A549 (cell line): ENCODE measurements around the gene CA7. TPM values are rescaled to one million over a fixed set of nuclear protein-coding genes. Genes with fewer than 3 reads are reported as not detected.

Experiments used
- ATAC-seq, 2 experiments: fragments of 200-7000 bp in 1 of 2; fragments of >200 bp in 1 of 2; cut with Nextera tagmentation in 1 of 2; cut with Tn5 transposase in 1 of 2; 3 replicates each; pipeline versions ENCODE4 v1.8.0 to v1.9.1; 2018 to 2020; ENCODE audit warnings: mild to moderate bottlenecking in 1 of 2, moderate library complexity in 1 of 2
- CTCF ChIA-PET: fragments of 300-600 bp; sonication (Branson Sonifier 250); formaldehyde crosslinking; extraction: SDS; loops from one replicate; lab custom pipeline; 2021; ENCODE audit warnings: antibody characterized with exemption, inconsistent platforms; lab: Yijun Ruan, JAX
- POLR2A ChIA-PET: fragments of 350-600 bp; formaldehyde crosslinking; extraction: SDS; loops from one replicate; lab custom pipeline; 2021; ENCODE audit warnings: antibody characterized with exemption, inconsistent platforms; lab: Yijun Ruan, JAX
- DNase-seq, 2 experiments: peaks; one replicate each; pipeline versions ENCODE4 v3.0.0 to v3.0.0-alpha.2; 2011 to 2016; ENCODE audit warnings: low read depth in 1 of 2, low spot score in 1 of 2
- FAIRE-seq: peaks from 2 replicates; lab custom pipeline; 2011; peaks lifted over from hg19 to GRCh38; lab: Jason Lieb, UNC
- H3K27ac ChIP-seq, 2 experiments: fragments of >200 bp; sonication (Bioruptor Twin); formaldehyde crosslinking; 3 replicates each; pipeline ENCODE4 v1.5.1; 2016 to 2017
- H3K4me1 ChIP-seq: fragments of >200 bp; sonication (Bioruptor Twin); formaldehyde crosslinking; 3 replicates; pipeline ENCODE4 v1.6.1; 2016
- H3K4me2 ChIP-seq: fragments of >200 bp; sonication (Bioruptor Twin); formaldehyde crosslinking; 3 replicates; pipeline ENCODE4 v1.6.1; 2016
- H3K4me3 ChIP-seq: fragments of >200 bp; sonication (Bioruptor Twin); formaldehyde crosslinking; 3 replicates; pipeline ENCODE4 v1.5.1; 2016
- H3K9me3 ChIP-seq: fragments of >200 bp; sonication (Bioruptor Twin); formaldehyde crosslinking; 3 replicates; pipeline ENCODE4 v1.6.1; 2016
- BHLHE40 ChIP-seq: IDR thresholded peaks from 2 replicates; pipeline ENCODE4 v1.6.1; 2012; ENCODE audit warnings: low read depth, low read length, inconsistent platforms
- CBX2 ChIP-seq: fragments of 200-600 bp; sonication (generic); IDR thresholded peaks from 2 replicates; pipeline ENCODE4 v1.6.1; 2016; ENCODE audit warnings: low read depth, mild to moderate bottlenecking, borderline replicate concordance
- FOSB ChIP-seq: fragments of 250-450 bp; sonication (Bioruptor Pico); IDR thresholded peaks from 2 replicates; pipeline ENCODE4 v1.5.0; 2020; ENCODE audit warnings: mild to moderate bottlenecking, moderate library complexity
- FOSL2 ChIP-seq, 2 experiments: fragments of 450-650 bp in 1 of 2; fragments of >200 bp in 1 of 2; sonication (Bioruptor Twin) in 1 of 2; formaldehyde crosslinking; IDR thresholded peaks; 2 replicates each; pipeline versions ENCODE4 v1.5.0 to v1.6.1; 2016 to 2020; ENCODE audit warnings: mild to moderate bottlenecking in 1 of 2, moderate library complexity in 1 of 2
- FOXS1 ChIP-seq: fragments of 250-450 bp; sonication (Bioruptor Pico); IDR thresholded peaks from 2 replicates; pipeline ENCODE4 v1.5.0; 2020; ENCODE audit warnings: mild to moderate bottlenecking, moderate library complexity
- GATA3 ChIP-seq: IDR thresholded peaks from 2 replicates; pipeline ENCODE4 v1.6.1; 2012; ENCODE audit warnings: borderline replicate concordance
- HDAC2 ChIP-seq: fragments of 200-600 bp; sonication (generic); IDR thresholded peaks from 2 replicates; pipeline ENCODE4 v1.6.1; 2016
- HOXA7 ChIP-seq: fragments of 250-450 bp; sonication (Bioruptor Pico); IDR thresholded peaks from 2 replicates; pipeline ENCODE4 v1.5.0; 2020; ENCODE audit warnings: mild to moderate bottlenecking, moderate library complexity
- KDM1A ChIP-seq: fragments of 200-600 bp; sonication (generic); IDR thresholded peaks from 2 replicates; pipeline ENCODE4 v1.6.1; 2016; ENCODE audit warnings: low read depth, mild to moderate bottlenecking
- MAFK ChIP-seq: fragments of 450-650 bp; IDR thresholded peaks from 2 replicates; pipeline ENCODE4 v1.6.1; 2014; ENCODE audit not compliant: partially characterized antibody
- MYC ChIP-seq: IDR thresholded peaks from 2 replicates; pipeline ENCODE4 v1.6.1; 2012; ENCODE audit warnings: mild to moderate bottlenecking, inconsistent platforms, low read length, improper control_type of control experiment, borderline replicate concordance
- NPAS2 ChIP-seq: fragments of 250-450 bp; sonication (Bioruptor Pico); IDR thresholded peaks from 2 replicates; pipeline ENCODE4 v1.8.0; 2022; ENCODE audit warnings: mild to moderate bottlenecking, moderate library complexity, borderline replicate concordance
- POLR2AphosphoS2 ChIP-seq: conservative IDR thresholded peaks from 2 replicates; pipeline ENCODE4 v1.6.1; 2012; ENCODE audit warnings: low read length, improper control_type of control experiment, inconsistent platforms
- RAD21 ChIP-seq, 2 experiments: fragments of >200 bp in 1 of 2; sonication (Bioruptor Twin) in 1 of 2; formaldehyde crosslinking in 1 of 2; IDR thresholded peaks in 1 of 2; conservative IDR thresholded peaks in 1 of 2; 2 replicates in 1 of 2; 3 replicates in 1 of 2; pipeline ENCODE4 v1.6.1; 2012 to 2018; ENCODE audit warnings: inconsistent platforms in 1 of 2
- REST ChIP-seq: fragments of 200-600 bp; sonication (generic); IDR thresholded peaks from 2 replicates; pipeline ENCODE4 v1.6.1; 2016; ENCODE audit warnings: antibody characterized with exemption, mild to moderate bottlenecking, moderate library complexity
- RNF2 ChIP-seq: fragments of 200-600 bp; sonication (generic); IDR thresholded peaks from 2 replicates; pipeline ENCODE4 v1.6.1; 2016; ENCODE audit warnings: low read depth, mild to moderate bottlenecking, antibody characterized with exemption, moderate library complexity, borderline replicate concordance
- SREBF2 ChIP-seq: fragments of 450-650 bp; IDR thresholded peaks from 2 replicates; pipeline ENCODE4 v1.6.1; 2014; ENCODE audit warnings: mild to moderate bottlenecking, moderate library complexity
- TP53 ChIP-seq: fragments of 250-450 bp; sonication (Bioruptor Pico); IDR thresholded peaks from 2 replicates; pipeline ENCODE4 v1.5.0; 2021; ENCODE audit warnings: mild to moderate bottlenecking, moderate library complexity
- ZFP36 ChIP-seq: fragments of 450-650 bp; IDR thresholded peaks from 2 replicates; pipeline ENCODE4 v1.6.1; 2014; ENCODE audit warnings: borderline replicate concordance; ENCODE audit not compliant: partially characterized antibody
- ZNF302 ChIP-seq: fragments of 250-450 bp; sonication (Bioruptor Pico); IDR thresholded peaks from 2 replicates; pipeline ENCODE4 v1.9.0; 2021; ENCODE audit warnings: inconsistent platforms, mild to moderate bottlenecking, moderate library complexity
- ZSCAN20 ChIP-seq: fragments of 250-450 bp; sonication (Bioruptor Pico); IDR thresholded peaks from 2 replicates; pipeline ENCODE4 v1.8.0; 2022; ENCODE audit warnings: mild to moderate bottlenecking, moderate library complexity
- WGBS: methylation state at CpG from one replicate; pipeline ENCODE4 v1.1.6; 2017; ENCODE audit errors: missing lambda C conversion rate; 5-methylcytosine and 5-hydroxymethylcytosine counted together
- polyA plus RNA-seq, 4 experiments: library from polyadenylated mRNA; depleted of rRNA in 3 of 4; stranded (reverse); fragments of >200 nt; fragmentation: RNase III in 1 of 4; extraction: RNeasy Plus Mini Kit Qiagen cat#74134 plus additional on column Dnase treatment in 1 of 4; gene quantifications; 2 replicates in 3 of 4; 3 replicates in 1 of 4; pipeline ENCODE4 v1.2.3, GENCODE V29; 2011 to 2017
- TF ChIP-seq, protein P1 (sequence below): IDR thresholded peaks from 2 replicates; pipeline ENCODE4 v1.6.1; 2012
- TF ChIP-seq, protein P2 (sequence below): IDR thresholded peaks from 2 replicates; pipeline ENCODE4 v1.6.1; 2012
- TF ChIP-seq, protein P3 (sequence below): fragments of 250-450 bp; sonication (Bioruptor Pico); IDR thresholded peaks from 2 replicates; pipeline ENCODE4 v1.5.0; 2021; ENCODE audit warnings: mild to moderate bottlenecking, moderate library complexity, borderline replicate concordance

Gene CA7
- polyA plus RNA-seq, 2 of the 4 experiments (the other 2 are of a cell fraction) = not detected

DNA sequence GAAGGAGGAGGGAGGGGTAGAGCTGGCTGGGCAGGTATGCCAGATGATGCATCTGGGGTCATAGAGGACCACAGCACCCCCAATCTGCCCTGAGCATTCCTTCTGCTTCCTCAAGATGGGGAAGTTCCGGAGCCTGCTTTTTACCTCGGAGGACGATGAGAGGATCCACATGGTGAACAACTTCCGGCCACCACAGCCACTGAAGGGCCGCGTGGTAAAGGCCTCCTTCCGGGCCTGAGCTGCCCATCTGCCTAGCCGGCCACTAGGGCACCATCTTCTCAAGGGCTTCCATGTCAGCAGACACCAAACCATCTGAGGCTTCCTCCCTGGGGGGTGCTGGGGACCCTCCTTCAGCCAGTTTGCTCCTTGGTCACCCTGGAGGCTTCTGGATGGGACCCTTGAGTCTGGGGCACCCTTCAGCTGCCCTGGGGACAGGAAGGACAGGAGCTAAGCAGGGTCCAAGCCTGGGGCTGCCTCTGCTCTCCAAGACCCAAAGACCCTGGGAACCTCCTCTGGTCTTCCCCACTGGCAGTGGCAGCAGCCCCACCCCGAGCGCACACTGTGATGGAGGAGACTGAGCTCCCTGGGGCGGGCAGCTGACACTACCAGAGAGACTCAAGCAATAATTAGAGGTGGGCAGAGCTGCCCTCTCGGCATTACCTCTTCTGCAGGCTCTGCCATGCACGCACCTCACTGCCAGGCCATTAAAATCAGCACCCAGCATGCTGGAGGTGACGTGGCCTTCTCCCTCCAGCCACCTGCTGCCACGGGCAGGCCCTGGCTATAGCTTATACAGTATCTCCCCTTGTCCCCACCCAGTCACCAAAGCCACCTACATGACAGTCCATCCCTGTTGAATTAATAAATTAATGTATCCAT lies 9.3 kb downstream of the CA7 start:
- FAIRE-seq (no peak), DNase-seq (no peak), ATAC-seq (no peak)
- no peak overlapping the region for H3K4me2 ChIP-seq
- no peaks in the 10 kb centered on the region for H3K4me1 ChIP-seq
- CTCF ChIA-PET = interaction anchor here (0.7 to 12.4 kb wide), 4 partner anchors 14 to 202 kb away, joined by 3 to 103 read pairs (median 47); partner anchors contain the start of gene NAE1
- POLR2A ChIA-PET = no interaction called here
- TF ChIP-seq, protein P1, sequence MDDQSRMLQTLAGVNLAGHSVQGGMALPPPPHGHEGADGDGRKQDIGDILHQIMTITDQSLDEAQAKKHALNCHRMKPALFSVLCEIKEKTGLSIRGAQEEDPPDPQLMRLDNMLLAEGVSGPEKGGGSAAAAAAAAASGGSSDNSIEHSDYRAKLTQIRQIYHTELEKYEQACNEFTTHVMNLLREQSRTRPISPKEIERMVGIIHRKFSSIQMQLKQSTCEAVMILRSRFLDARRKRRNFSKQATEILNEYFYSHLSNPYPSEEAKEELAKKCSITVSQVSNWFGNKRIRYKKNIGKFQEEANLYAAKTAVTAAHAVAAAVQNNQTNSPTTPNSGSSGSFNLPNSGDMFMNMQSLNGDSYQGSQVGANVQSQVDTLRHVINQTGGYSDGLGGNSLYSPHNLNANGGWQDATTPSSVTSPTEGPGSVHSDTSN = no peak
- TF ChIP-seq ZSCAN20 (CRISPR knock-in tag) (no peak), POLR2AphosphoS2 (no peak), BHLHE40 (no peak), RAD21 (conservative IDR thresholded peaks at IDR 0.05 in 1 of 2, IDR thresholded peaks at IDR 0.05 in 1 of 2) (no peak), FOXS1 (CRISPR knock-in tag) (no peak), MYC (no peak), NPAS2 (no peak)
- H3K27ac ChIP-seq = no peak overlapping the region
- WGBS = 68% methylated on average over 15 of the region's 15 CpGs
- H3K4me3 ChIP-seq = no peak overlapping the region
- H3K9me3 ChIP-seq = no peaks in the 10 kb centered on the region

DNA sequence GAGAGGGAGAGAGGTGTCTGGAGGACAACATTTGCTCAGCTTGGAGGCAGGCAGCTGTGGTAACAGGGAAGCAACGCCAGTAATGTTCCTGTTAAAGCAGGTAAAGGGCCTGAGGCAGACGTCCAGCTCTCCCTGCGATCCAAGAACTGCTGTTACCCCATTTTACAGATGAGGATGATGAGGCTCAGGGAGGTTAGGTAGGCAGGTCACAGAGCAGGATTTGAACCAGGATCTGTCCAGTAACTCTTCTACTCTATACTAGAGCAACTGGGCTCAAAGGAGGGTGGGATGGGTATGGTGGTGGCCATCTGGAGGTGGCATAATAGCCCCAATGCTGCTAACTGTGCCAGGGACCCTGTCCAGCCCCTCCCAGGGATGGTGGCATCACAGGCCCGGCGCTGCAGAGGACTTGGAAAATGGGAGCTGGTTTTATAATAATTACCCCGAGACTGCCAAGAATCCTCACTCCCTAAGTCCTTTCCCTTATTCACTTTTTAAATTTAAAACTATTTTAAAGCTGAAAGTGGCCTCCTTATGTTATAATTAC lies 12.0 kb downstream of the CA7 start:
- Histone ChIP-seq H3K4me3 (no peak overlapping the region), H3K4me1 (peaks cover 9% of the 10 kb centered on the region; the same call in 1 of the 3 replicates), H3K27ac (no peak overlapping the region), H3K9me3 (no peaks in the 10 kb centered on the region), H3K4me2 (no peak overlapping the region)
- DNase-seq = no peak
- 84% methylated on average over 6 of the region's 6 CpGs for WGBS
- ChIA-PET POLR2A (no interaction called here), CTCF (interaction anchor here (1.3 to 12.4 kb wide), 6 partner anchors 10 to 193 kb away, joined by 4 to 103 read pairs (median 6); partner anchors contain the start of gene NAE1)
- ATAC-seq = no peak
- no peak for TF ChIP-seq TP53 (CRISPR knock-in tag)
- no peak for TF ChIP-seq MAFK
- no peak for TF ChIP-seq FOSL2 (IDR thresholded peaks at IDR 0.05)
- TF ChIP-seq FOSL2 (CRISPR knock-in tag; IDR thresholded peaks at IDR 0.05) = no peak
- no peak for TF ChIP-seq GATA3
- no peak for FAIRE-seq

DNA sequence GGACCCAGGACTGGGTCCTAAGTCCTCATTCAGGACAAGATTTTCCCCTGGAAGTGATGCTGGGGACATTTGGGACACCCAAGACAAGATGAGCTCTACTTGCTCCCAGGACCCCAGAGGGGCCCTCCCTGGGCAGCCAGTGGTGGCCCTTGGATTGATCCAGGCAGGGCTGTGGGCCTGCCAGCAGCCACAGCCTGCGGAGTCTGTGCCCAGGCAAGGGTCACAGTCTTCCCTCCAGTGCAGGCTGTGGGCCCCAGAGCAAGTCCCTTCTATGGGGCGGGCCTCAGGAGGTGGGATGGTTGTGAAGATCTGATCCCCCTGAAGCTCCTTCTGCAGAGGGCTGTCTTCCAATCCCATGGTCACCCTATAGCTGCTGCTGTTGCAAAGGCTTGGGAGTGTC lies 12.6 kb downstream of the CA7 start:
- DNase-seq (no peak), FAIRE-seq (no peak), ATAC-seq (no peak)
- WGBS = no CpG with 5 or more reads among the region's 2 CpGs
- ChIA-PET POLR2A (no interaction called here), CTCF (interaction anchor here (1.3 to 12.4 kb wide), 6 partner anchors 10 to 193 kb away, joined by 4 to 103 read pairs (median 6); partner anchors contain the start of gene NAE1)
- Histone ChIP-seq H3K4me1 (peaks cover 9% of the 10 kb centered on the region; the same call in 1 of the 3 replicates), H3K27ac (no peak overlapping the region), H3K4me3 (no peak overlapping the region), H3K9me3 (no peaks in the 10 kb centered on the region), H3K4me2 (no peak overlapping the region)
- TF ChIP-seq POLR2AphosphoS2 = no peak
- TF ChIP-seq HOXA7 (CRISPR knock-in tag) = no peak
- no peak for TF ChIP-seq FOSB
- TF ChIP-seq, protein P1 = no peak
- no peak for TF ChIP-seq ZNF302 (CRISPR knock-in tag)
- TF ChIP-seq HDAC2 = no peak
- TF ChIP-seq, protein P2, sequence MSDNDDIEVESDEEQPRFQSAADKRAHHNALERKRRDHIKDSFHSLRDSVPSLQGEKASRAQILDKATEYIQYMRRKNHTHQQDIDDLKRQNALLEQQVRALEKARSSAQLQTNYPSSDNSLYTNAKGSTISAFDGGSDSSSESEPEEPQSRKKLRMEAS = no peak
- no peak for TF ChIP-seq CBX2
- TF ChIP-seq, protein P3, sequence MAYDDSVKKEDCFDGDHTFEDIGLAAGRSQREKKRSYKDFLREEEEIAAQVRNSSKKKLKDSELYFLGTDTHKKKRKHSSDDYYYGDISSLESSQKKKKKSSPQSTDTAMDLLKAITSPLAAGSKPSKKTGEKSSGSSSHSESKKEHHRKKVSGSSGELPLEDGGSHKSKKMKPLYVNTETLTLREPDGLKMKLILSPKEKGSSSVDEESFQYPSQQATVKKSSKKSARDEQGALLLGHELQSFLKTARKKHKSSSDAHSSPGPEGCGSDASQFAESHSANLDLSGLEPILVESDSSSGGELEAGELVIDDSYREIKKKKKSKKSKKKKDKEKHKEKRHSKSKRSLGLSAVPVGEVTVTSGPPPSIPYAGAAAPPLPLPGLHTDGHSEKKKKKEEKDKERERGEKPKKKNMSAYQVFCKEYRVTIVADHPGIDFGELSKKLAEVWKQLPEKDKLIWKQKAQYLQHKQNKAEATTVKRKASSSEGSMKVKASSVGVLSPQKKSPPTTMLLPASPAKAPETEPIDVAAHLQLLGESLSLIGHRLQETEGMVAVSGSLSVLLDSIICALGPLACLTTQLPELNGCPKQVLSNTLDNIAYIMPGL = no peak
- TF ChIP-seq REST = no peak
- no peak for TF ChIP-seq KDM1A
- no peak for TF ChIP-seq SREBF2
- no peak for TF ChIP-seq ZFP36
- TF ChIP-seq RNF2 = no peak
